K562 (cell line): ENCODE measurements around the gene MYOZ1. TPM values are rescaled to one million over a fixed set of nuclear protein-coding genes. Genes with fewer than 3 reads are reported as not detected.
A peak's percentile ranks its signal among the peaks of the same experiment; 100 is the strongest.

Experiments
- ATAC-seq: fragments of 200-7000 bp; cut with Tn5 transposase; 3 replicates; pipeline ENCODE4 v1.9.1; 2020; ENCODE audit warnings: moderate library complexity
- BruUV-seq: library from RNA; stranded (reverse); fragments of 400-500 nt; replicated peaks from 2 replicates; lab custom pipeline; 2021; lab: Mats Ljungman, UMichigan
- CTCF ChIA-PET: fragments of 300-600 bp; formaldehyde crosslinking; extraction: SDS; loops from one replicate; lab custom pipeline; 2021; ENCODE audit warnings: low intra/inter-chr PET ratio; lab: Yijun Ruan, JAX
- POLR2A ChIA-PET: fragments of 300-600, 350-650 bp; sonication (Branson Sonifier 250); formaldehyde crosslinking; extraction: SDS; loops from one replicate; lab custom pipeline; 2021; ENCODE audit warnings: antibody characterized with exemption, inconsistent platforms; lab: Yijun Ruan, JAX
- DNase-seq, 4 experiments: peaks; one replicate each; pipeline versions ENCODE4 v3.0.0 to v3.0.0-alpha.2; 2011 to 2018; ENCODE audit warnings: low spot score in 3 of 4, mixed read lengths in 3 of 4; ENCODE audit errors: extremely low read depth in 1 of 4
- FAIRE-seq: peaks from 2 replicates; lab custom pipeline; 2011; peaks lifted over from hg19 to GRCh38; lab: Jason Lieb, UNC
- H2AFZ ChIP-seq: 2 replicates; pipeline ENCODE4 v1.6.0; 2011; ENCODE audit warnings: low read depth, low read length, control low read depth, inconsistent platforms
- H3K27ac ChIP-seq: fragments of 200-600 bp; 3 replicates; pipeline ENCODE4 v1.8.0; 2011; ENCODE audit warnings: low read depth, mild to moderate bottlenecking, control low read depth, inconsistent platforms, low read length, moderate library complexity, mixed read lengths; ENCODE audit errors: extremely low read depth
- H3K27me3 ChIP-seq, 2 experiments: fragments of 300-600 bp in 1 of 2; 2 replicates in 1 of 2; 3 replicates in 1 of 2; pipeline versions ENCODE4 v1.6.0 to v1.8.0; 2011; ENCODE audit warnings: inconsistent platforms in 2 of 2, low read length in 2 of 2, mild to moderate bottlenecking in 1 of 2, mixed read lengths in 1 of 2, moderate library complexity in 1 of 2; ENCODE audit not compliant: control insufficient read depth in 2 of 2, insufficient read depth in 2 of 2
- H3K36me3 ChIP-seq: fragments of 300-600 bp; 3 replicates; pipeline ENCODE4 v1.8.0; 2011; ENCODE audit warnings: mild to moderate bottlenecking, low read length, inconsistent platforms; ENCODE audit not compliant: control insufficient read depth, insufficient read depth
- H3K4me1 ChIP-seq, 2 experiments: fragments of 200-600 bp in 1 of 2; replicated peaks in 1 of 2; 2 replicates in 1 of 2; 3 replicates in 1 of 2; pipeline versions ENCODE4 v1.5.1 to v1.8.0; 2011; ENCODE audit warnings: inconsistent platforms in 2 of 2, low read length in 2 of 2, mild to moderate bottlenecking in 1 of 2, mixed read lengths in 1 of 2, moderate library complexity in 1 of 2; ENCODE audit not compliant: control insufficient read depth in 2 of 2, insufficient read depth in 2 of 2
- H3K4me2 ChIP-seq: 2 replicates; pipeline ENCODE4 v1.6.1; 2011; ENCODE audit warnings: low read length, control low read depth, inconsistent platforms, mixed read lengths; ENCODE audit not compliant: insufficient read depth
- H3K4me3 ChIP-seq: fragments of 200-600 bp; sonication (generic), shearing (Covaris generic); 2 replicates; pipeline ENCODE4 v1.5.1; 2016; ENCODE audit warnings: control low read depth, inconsistent platforms
- H3K79me2 ChIP-seq: fragments of 200-600 bp; 3 replicates; pipeline ENCODE4 v1.8.0; 2011; ENCODE audit warnings: low read length, inconsistent platforms; ENCODE audit not compliant: control insufficient read depth, insufficient read depth
- H3K9ac ChIP-seq, 2 experiments: 2 replicates each; pipeline versions ENCODE4 v1.6.0 to v1.6.1; 2011; ENCODE audit warnings: low read depth in 2 of 2, low read length in 2 of 2, control low read depth in 1 of 2, inconsistent platforms in 1 of 2, mild to moderate bottlenecking in 1 of 2, mixed read lengths in 1 of 2; ENCODE audit not compliant: insufficient read depth in 1 of 2
- H3K9me1 ChIP-seq: one replicate; pipeline ENCODE4 v1.6.0; 2011; ENCODE audit warnings: inconsistent platforms, mild to moderate bottlenecking, low read length, moderate library complexity; ENCODE audit not compliant: control insufficient read depth, insufficient read depth
- H3K9me3 ChIP-seq: replicated peaks from 2 replicates; pipeline ENCODE4 v1.5.1; 2011; ENCODE audit warnings: low read depth, low read length, inconsistent platforms; ENCODE audit not compliant: control insufficient read depth, insufficient read depth
- H4K20me1 ChIP-seq: replicated peaks from 2 replicates; pipeline ENCODE4 v1.6.1; 2011; ENCODE audit warnings: low read length, inconsistent platforms, mixed read lengths; ENCODE audit not compliant: control insufficient read depth, insufficient read depth
- ATF3 ChIP-seq, 2 experiments: fragments of 450-650 bp in 1 of 2; sonication (generic) in 1 of 2; formaldehyde crosslinking in 1 of 2; IDR thresholded peaks in 1 of 2; conservative IDR thresholded peaks in 1 of 2; 2 replicates each; pipeline versions ENCODE4 v1.6.1 to v1.8.1; 2016 to 2023; ENCODE audit warnings: mild to moderate bottlenecking in 2 of 2, moderate library complexity in 2 of 2, inconsistent platforms in 1 of 2, missing genetic modification reagents in 1 of 2
- ATF7 ChIP-seq: fragments of 450-650 bp; IDR thresholded peaks from 2 replicates; pipeline ENCODE4 v1.7.1; 2014; ENCODE audit warnings: mild to moderate bottlenecking, moderate library complexity
- HDAC6 ChIP-seq: IDR thresholded peaks from 2 replicates; pipeline ENCODE4 v1.6.1; 2012; ENCODE audit warnings: low read depth, mild to moderate bottlenecking, control low read depth, inconsistent platforms, low read length, moderate library complexity
- MEIS2 ChIP-seq: fragments of 450-650 bp; IDR thresholded peaks from 2 replicates; pipeline ENCODE4 v1.6.1; 2014; ENCODE audit warnings: mild to moderate bottlenecking; ENCODE audit not compliant: partially characterized antibody
- PBX2 ChIP-seq, 2 experiments: IDR thresholded peaks in 1 of 2; conservative IDR thresholded peaks in 1 of 2; 2 replicates each; pipeline ENCODE4 v1.6.1; 2016; ENCODE audit warnings: low read depth in 2 of 2, mild to moderate bottlenecking in 1 of 2, missing compliant biosample characterization in 1 of 2, missing genetic modification characterization in 1 of 2, moderate library complexity in 1 of 2
- PKNOX1 ChIP-seq: fragments of 450-650 bp; IDR thresholded peaks from 2 replicates; pipeline ENCODE4 v1.6.1; 2016
- SP1 ChIP-seq: sonication (generic); formaldehyde crosslinking; IDR thresholded peaks from 2 replicates; pipeline ENCODE4 v1.8.1; 2022; ENCODE audit warnings: mild to moderate bottlenecking, missing genetic modification reagents
- ZNF511 ChIP-seq: sonication (generic); formaldehyde crosslinking; IDR thresholded peaks from 2 replicates; pipeline ENCODE4 v1.8.0; 2022; ENCODE audit warnings: mild to moderate bottlenecking, missing genetic modification reagents
- WGBS: fragments of 100-300 bp; shearing (Covaris generic); methylation state at CpG from one replicate; pipeline ENCODE4 v1.1.6; 2016; ENCODE audit warnings: low coverage, mixed read lengths; ENCODE audit not compliant: insufficient coverage; ENCODE audit errors: missing lambda C conversion rate; 5-methylcytosine and 5-hydroxymethylcytosine counted together
- in situ Hi-C: fragments of 300-500 bp; cut with MboI; formaldehyde crosslinking; loops from 4 replicates; pipeline ENCODE4 v1.15.0; 2018; ENCODE audit warnings: inconsistent platforms, mixed read lengths
- intact Hi-C: fragments of 100-400 bp; cut with micrococcal nuclease; formaldehyde crosslinking; loops from 2 replicates; pipeline ENCODE4 v1.14.2; 2022
- polyA plus RNA-seq, 8 experiments: library from polyadenylated mRNA; depleted of rRNA in 4 of 8; stranded (reverse) in 5 of 8; unstranded in 3 of 8; fragments of >200 nt; fragmentation: Nextera tagmentation in 2 of 8; fragmentation: Illumina TruSeq in 1 of 8; extraction: Ambion mirVana in 2 of 8; extraction: Trizol in 1 of 8; gene quantifications; 2 replicates each; pipeline versions ENCODE4 v1.2.1 to v1.2.3, GENCODE V29; 2011 to 2014; ENCODE audit warnings: inconsistent platforms in 1 of 8, missing spikeins in 1 of 8
- total RNA-seq, 7 experiments: library from RNA; depleted of rRNA in 6 of 7; stranded (reverse); fragments of >200 nt in 6 of 7; fragmentation: Illumina TruSeq in 2 of 7; extraction: Trizol in 2 of 7; gene quantifications; 2 replicates each; pipeline versions ENCODE4 v1.2.1 to v1.2.3, GENCODE V29; 2011 to 2021; ENCODE audit warnings: low replicate concordance in 1 of 7

MYOZ1 gene
- total and polyA plus RNA-seq, 9 of the 15 experiments (the other 6 are each of a cell fraction or from before 2014, with no cell fraction given), result 0.03 to 0.18 (median 0.07) TPM; not detected in 5

- DNase-seq, result no peak
- Histone ChIP-seq H3K27ac (no peak overlapping the region), H3K36me3 (no peaks in the 10 kb centered on the region), H3K4me3 (no peak overlapping the region), H3K4me1 (no peaks in the 10 kb centered on the region), H3K4me2 (no peak overlapping the region), H3K9me3 (no peaks in the 10 kb centered on the region), H4K20me1 (no peaks in the 10 kb centered on the region), H3K9ac (no peak overlapping the region), H2AFZ (no peak overlapping the region), H3K79me2 (no peaks in the 10 kb centered on the region), H3K9me1 (no peaks in the 10 kb centered on the region), H3K27me3 (no peaks in the 10 kb centered on the region)
- WGBS, result 48% methylated on average over 3 of the region's 3 CpGs
- in situ Hi-C loops, result no loop called here
- ATAC-seq, result peak; percentile 47
- no peak for FAIRE-seq
- peak; percentile 37; the same call in 1 of the 2 replicates for TF ChIP-seq ATF3 (IDR thresholded peaks at IDR 0.05)
- no peak for TF ChIP-seq ATF3 (CRISPR knock-in tag; conservative IDR thresholded peaks at IDR 0.05)
- peak; percentile 25; the same call in 1 of the 2 replicates for TF ChIP-seq ATF7
- no peak for TF ChIP-seq PBX2 (CRISPR knock-in tag; IDR thresholded peaks at IDR 0.05; ENCODE audit: low read depth)
- TF ChIP-seq PBX2 (tag; conservative IDR thresholded peaks at IDR 0.05; ENCODE audit: low read depth), result 0 out of 2 replicates have a peak, but pooled peaks have one; percentile 23
- TF ChIP-seq MEIS2, result peak; percentile 18
- TF ChIP-seq HDAC6, result no peak
- TF ChIP-seq SP1 (CRISPR knock-in tag), result no peak
- peak; percentile 92 for TF ChIP-seq PKNOX1
- TF ChIP-seq ZNF511 (CRISPR knock-in tag), result no peak
- ChIA-PET CTCF (no interaction called here), POLR2A (interaction anchor here (0.7 to 1.5 kb wide), 8 partner anchors 10 to 63 kb away, joined by 3 to 7 read pairs (median 4); partner anchors contain the start of gene USP54)
- no TSS peak for BruUV-seq
- intact Hi-C loops, result no loop called here
Measured at GRCh38 chr10:73601486-73601921, 39.8 kb downstream of the MYOZ1 start.
